ENCODE data around the gene OR6S1.
"Not testable (repeated sequence)": the region's sequence is repeated elsewhere in the genome, so short reads cannot be mapped to it uniquely, and the experiment has no call there.

DNA sequence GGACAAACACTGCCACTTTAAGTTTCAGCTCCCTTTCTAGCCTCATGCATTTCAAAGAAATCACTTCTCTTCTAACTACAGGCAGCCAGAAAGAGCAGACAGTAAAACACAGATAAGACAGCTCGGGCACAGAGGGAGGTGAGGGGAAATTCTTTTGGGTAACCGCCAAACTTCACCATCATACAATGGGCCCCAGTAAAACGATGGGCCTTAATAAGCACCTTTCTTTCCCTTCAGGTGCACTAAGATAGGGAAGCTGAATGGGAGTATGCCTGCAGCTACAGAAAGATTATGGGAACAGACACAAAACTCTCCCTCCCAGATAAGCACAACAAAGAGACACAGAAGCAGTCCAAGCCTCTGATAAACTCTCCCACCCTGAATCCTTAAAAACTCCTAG, 1.3 kb upstream of the OR6S1 start:
- not testable (repeated sequence) for TF ChIP-seq POLR2AphosphoS5, EP300, POLR2A (IDR thresholded peaks at IDR 0.05)
- TF ChIP-seq, protein P1, sequence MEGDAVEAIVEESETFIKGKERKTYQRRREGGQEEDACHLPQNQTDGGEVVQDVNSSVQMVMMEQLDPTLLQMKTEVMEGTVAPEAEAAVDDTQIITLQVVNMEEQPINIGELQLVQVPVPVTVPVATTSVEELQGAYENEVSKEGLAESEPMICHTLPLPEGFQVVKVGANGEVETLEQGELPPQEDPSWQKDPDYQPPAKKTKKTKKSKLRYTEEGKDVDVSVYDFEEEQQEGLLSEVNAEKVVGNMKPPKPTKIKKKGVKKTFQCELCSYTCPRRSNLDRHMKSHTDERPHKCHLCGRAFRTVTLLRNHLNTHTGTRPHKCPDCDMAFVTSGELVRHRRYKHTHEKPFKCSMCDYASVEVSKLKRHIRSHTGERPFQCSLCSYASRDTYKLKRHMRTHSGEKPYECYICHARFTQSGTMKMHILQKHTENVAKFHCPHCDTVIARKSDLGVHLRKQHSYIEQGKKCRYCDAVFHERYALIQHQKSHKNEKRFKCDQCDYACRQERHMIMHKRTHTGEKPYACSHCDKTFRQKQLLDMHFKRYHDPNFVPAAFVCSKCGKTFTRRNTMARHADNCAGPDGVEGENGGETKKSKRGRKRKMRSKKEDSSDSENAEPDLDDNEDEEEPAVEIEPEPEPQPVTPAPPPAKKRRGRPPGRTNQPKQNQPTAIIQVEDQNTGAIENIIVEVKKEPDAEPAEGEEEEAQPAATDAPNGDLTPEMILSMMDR (IDR thresholded peaks at IDR 0.05) = not testable (repeated sequence)
